Measurements from ENCODE around the gene LRRC40.

LRRC40 gene

DNA sequence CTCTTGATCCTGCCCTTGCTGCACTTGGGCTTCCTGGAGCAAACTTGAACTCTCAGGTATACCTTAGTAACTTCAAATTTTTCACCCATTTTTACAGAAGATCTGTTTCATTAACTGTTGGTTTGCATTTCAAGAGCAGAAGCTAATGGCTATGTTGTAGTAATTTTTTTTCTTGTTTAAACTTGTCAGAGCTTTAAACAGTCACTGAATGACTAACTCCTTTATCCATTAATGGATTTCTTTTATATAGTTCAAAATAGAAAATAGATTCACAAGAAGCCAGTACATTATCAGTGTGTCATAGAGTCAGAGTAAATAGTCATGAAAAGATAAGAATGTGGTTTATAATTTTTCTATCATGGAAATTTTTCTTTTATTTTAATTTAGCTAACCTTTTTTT, 29.4 kb upstream of the LRRC40 start:
- ChIA-PET CTCF (interaction anchor here (0.6 to 1.0 kb wide), 3 partner anchors 14 to 200 kb away, joined by 3 to 5 read pairs (median 4); partner anchors contain the start of gene SRSF11), POLR2A (interaction anchor here (0.5 to 1.0 kb wide), 2 partner anchors 21 to 120 kb away, joined by 3 read pairs; partner anchors contain the start of gene ANKRD13C)
- no peak for TF ChIP-seq YY1 (tag by site-specific recombination; IDR thresholded peaks at IDR 0.05)
- no peak for TF ChIP-seq KLF7 (tag by site-specific recombination; IDR thresholded peaks at IDR 0.05; ENCODE audit: borderline replicate concordance)
- TF ChIP-seq ZNF133 (tag by site-specific recombination; IDR thresholded peaks at IDR 0.05): no peak
- TF ChIP-seq ZNF473 (tag by site-specific recombination; IDR thresholded peaks at IDR 0.05): no peak
- Histone ChIP-seq H3K27ac (ENCODE audit: extremely low read depth, low read depth, low read length) (no peak overlapping the region), H3K4me1 (ENCODE audit: control insufficient read depth, insufficient read depth, low read length) (no peaks in the 10 kb centered on the region), H3K4me3 (ENCODE audit: low read depth, low read length) (no peak overlapping the region), H3K9me3 (ENCODE audit: control insufficient read depth, insufficient read depth, low read depth, low read length) (no peaks in the 10 kb centered on the region), H3K36me3 (ENCODE audit: control insufficient read depth in 2 of 2, insufficient read depth in 1 of 2, low read length in 2 of 2) (peaks cover 90 to 98% of the 10 kb centered on the region in 2 experiments)

DNA sequence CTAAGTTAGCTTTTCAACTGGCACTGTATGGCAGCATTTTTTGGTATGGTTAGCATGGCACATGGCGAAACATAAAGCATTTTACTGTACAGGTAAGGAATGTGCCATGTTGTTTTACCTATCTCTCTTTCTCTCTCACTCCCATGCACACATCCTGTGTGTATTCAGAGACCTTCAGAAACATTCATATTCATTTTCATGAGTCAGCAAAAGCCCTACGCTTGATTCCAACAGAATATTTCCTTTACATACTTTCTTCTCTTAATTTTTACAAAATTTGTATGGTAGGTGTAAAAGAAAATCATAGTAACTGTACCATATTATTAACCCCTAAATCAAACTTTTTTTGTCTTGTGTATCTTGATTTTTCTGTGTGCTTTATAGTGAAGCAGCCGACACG, 26.1 kb upstream of the LRRC40 start:
- POLR2A ChIA-PET: no interaction called here
- CTCF ChIA-PET: interaction anchor here (0.7 kb wide), 1 partner anchor 19 kb away, joined by 4 read pairs; no protein-coding TSS in a partner anchor
- no peak overlapping the region for H3K4me3 ChIP-seq (ENCODE audit: low read depth, low read length)
- H3K9me3 ChIP-seq (ENCODE audit: control insufficient read depth, insufficient read depth, low read depth, low read length): no peaks in the 10 kb centered on the region
- TF ChIP-seq, protein P1, sequence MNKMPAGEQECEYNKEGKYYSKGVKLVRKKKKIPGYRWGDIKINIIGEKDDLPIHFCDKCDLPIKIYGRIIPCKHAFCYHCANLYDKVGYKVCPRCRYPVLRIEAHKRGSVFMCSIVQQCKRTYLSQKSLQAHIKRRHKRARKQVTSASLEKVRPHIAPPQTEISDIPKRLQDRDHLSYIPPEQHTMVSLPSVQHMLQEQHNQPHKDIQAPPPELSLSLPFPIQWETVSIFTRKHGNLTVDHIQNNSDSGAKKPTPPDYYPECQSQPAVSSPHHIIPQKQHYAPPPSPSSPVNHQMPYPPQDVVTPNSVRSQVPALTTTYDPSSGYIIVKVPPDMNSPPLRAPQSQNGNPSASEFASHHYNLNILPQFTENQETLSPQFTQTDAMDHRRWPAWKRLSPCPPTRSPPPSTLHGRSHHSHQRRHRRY (tag by site-specific recombination; IDR thresholded peaks at IDR 0.05): no peak
- TF ChIP-seq RBAK (tag by site-specific recombination; IDR thresholded peaks at IDR 0.05) (no peak), ZNF24 (tag by site-specific recombination; IDR thresholded peaks at IDR 0.05) (no peak)
- TF ChIP-seq, protein P2, sequence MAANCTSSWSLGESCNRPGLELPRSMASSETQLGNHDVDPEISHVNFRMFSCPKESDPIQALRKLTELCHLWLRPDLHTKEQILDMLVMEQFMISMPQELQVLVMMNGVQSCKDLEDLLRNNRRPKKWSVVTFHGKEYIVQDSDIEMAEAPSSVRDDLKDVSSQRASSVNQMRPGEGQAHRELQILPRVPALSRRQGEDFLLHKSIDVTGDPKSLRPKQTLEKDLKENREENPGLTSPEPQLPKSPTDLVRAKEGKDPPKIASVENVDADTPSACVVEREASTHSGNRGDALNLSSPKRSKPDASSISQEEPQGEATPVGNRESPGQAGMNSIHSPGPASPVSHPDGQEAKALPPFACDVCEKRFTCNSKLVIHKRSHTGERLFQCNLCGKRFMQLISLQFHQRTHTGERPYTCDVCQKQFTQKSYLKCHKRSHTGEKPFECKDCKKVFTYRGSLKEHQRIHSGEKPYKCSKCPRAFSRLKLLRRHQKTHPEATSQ (tag by site-specific recombination; IDR thresholded peaks at IDR 0.05): no peak
- no peak overlapping the region for H3K27ac ChIP-seq (ENCODE audit: extremely low read depth, low read depth, low read length)
- 0 out of 2 replicates have a peak, but pooled peaks cover 3% of the 10 kb centered on the region for H3K4me1 ChIP-seq (ENCODE audit: control insufficient read depth, insufficient read depth, low read length)
- H3K36me3 ChIP-seq (ENCODE audit: control insufficient read depth in 2 of 2, insufficient read depth in 1 of 2, low read length in 2 of 2): peaks cover 74 to 96% of the 10 kb centered on the region in 2 experiments

DNA sequence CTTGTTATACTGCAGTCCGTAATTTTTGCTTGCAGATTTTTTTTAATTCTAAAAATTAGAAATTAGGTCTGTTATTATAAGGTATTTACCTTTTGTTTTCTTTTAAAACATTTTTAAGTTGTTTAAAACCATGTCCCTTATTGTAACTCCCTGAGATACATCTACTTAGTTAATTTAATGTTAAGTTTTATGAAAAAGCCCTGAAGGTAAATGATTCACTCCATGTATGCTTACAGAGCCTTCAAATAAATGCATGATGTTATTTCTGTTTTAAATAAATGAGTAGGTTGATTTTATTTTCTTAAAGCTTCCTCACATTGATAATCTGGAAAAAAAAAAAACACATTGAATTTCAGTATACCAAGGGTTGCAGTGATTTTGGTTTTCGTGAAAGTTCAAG, 23.3 kb upstream of the LRRC40 start:
- Histone ChIP-seq H3K36me3 (ENCODE audit: control insufficient read depth in 2 of 2, insufficient read depth in 1 of 2, low read length in 2 of 2) (peaks cover 53 to 89% of the 10 kb centered on the region in 2 experiments), H3K27ac (ENCODE audit: extremely low read depth, low read depth, low read length) (no peak overlapping the region), H3K4me3 (ENCODE audit: low read depth, low read length) (no peak overlapping the region), H3K4me1 (ENCODE audit: control insufficient read depth, insufficient read depth, low read length) (0 out of 2 replicates have a peak, but pooled peaks cover 3% of the 10 kb centered on the region), H3K9me3 (ENCODE audit: control insufficient read depth, insufficient read depth, low read depth, low read length) (no peaks in the 10 kb centered on the region)
- TF ChIP-seq ZNF501 (tag by site-specific recombination; IDR thresholded peaks at IDR 0.05) (no peak), ZFP3 (tag by site-specific recombination; IDR thresholded peaks at IDR 0.05; ENCODE audit: low read depth) (no peak), ZNF785 (tag by site-specific recombination; IDR thresholded peaks at IDR 0.05) (no peak), YY2 (tag by site-specific recombination; IDR thresholded peaks at IDR 0.05) (no peak), KLF9 (tag by site-specific recombination; IDR thresholded peaks at IDR 0.05; ENCODE audit: low read depth) (no peak), KLF7 (tag by site-specific recombination; IDR thresholded peaks at IDR 0.05; ENCODE audit: borderline replicate concordance) (no peak), ZNF391 (tag by site-specific recombination; IDR thresholded peaks at IDR 0.05; ENCODE audit: borderline replicate concordance, low read depth) (no peak), ZNF10 (tag by site-specific recombination; IDR thresholded peaks at IDR 0.05) (no peak), ZNF626 (tag by site-specific recombination; IDR thresholded peaks at IDR 0.05) (no peak), GLIS2 (tag by site-specific recombination; IDR thresholded peaks at IDR 0.05) (no peak), HOXA7 (CRISPR knock-in tag; IDR thresholded peaks at IDR 0.05; ENCODE audit: borderline replicate concordance) (no peak), ZNF623 (tag by site-specific recombination; IDR thresholded peaks at IDR 0.05) (no peak)
- TF ChIP-seq, protein P3, sequence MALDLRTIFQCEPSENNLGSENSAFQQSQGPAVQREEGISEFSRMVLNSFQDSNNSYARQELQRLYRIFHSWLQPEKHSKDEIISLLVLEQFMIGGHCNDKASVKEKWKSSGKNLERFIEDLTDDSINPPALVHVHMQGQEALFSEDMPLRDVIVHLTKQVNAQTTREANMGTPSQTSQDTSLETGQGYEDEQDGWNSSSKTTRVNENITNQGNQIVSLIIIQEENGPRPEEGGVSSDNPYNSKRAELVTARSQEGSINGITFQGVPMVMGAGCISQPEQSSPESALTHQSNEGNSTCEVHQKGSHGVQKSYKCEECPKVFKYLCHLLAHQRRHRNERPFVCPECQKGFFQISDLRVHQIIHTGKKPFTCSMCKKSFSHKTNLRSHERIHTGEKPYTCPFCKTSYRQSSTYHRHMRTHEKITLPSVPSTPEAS (tag by site-specific recombination; IDR thresholded peaks at IDR 0.05): no peak
- TF ChIP-seq, protein P4, sequence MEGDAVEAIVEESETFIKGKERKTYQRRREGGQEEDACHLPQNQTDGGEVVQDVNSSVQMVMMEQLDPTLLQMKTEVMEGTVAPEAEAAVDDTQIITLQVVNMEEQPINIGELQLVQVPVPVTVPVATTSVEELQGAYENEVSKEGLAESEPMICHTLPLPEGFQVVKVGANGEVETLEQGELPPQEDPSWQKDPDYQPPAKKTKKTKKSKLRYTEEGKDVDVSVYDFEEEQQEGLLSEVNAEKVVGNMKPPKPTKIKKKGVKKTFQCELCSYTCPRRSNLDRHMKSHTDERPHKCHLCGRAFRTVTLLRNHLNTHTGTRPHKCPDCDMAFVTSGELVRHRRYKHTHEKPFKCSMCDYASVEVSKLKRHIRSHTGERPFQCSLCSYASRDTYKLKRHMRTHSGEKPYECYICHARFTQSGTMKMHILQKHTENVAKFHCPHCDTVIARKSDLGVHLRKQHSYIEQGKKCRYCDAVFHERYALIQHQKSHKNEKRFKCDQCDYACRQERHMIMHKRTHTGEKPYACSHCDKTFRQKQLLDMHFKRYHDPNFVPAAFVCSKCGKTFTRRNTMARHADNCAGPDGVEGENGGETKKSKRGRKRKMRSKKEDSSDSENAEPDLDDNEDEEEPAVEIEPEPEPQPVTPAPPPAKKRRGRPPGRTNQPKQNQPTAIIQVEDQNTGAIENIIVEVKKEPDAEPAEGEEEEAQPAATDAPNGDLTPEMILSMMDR (tag by site-specific recombination; IDR thresholded peaks at IDR 0.05): no peak
- POLR2A ChIA-PET: no interaction called here
- CTCF ChIA-PET: no interaction called here

Data from HEK293 (cell line).